Sciatic nerve (tissue), 2 donors: ENCODE data around the gene SLC9C2. TPM values are rescaled to one million over a fixed set of nuclear protein-coding genes. Genes with fewer than 3 reads are reported as not detected.
"Not testable (repeated sequence)": the region's sequence is repeated elsewhere in the genome, so short reads cannot be mapped to it uniquely, and the experiment has no call there.

Experiments
- ATAC-seq: fragments of 200-7000 bp; cut with Tn5 transposase; one replicate; pipeline ENCODE4 v1.9.1; 2020; ENCODE audit warnings: mild to moderate bottlenecking, moderate library complexity
- DNase-seq: peaks from one replicate; pipeline ENCODE4 v3.0.0-alpha.2; 2020; ENCODE audit warnings: low spot score
- intact Hi-C: fragments of 100-400 bp; cut with DNase I; formaldehyde crosslinking; loops from one replicate; pipeline ENCODE4 v1.14.2; 2022
- total RNA-seq: library from RNA; stranded (reverse); fragmentation: NEBNext Ultra II Directional; extraction: Animal tissue kit (Norgen Biotek cat#: 25700); gene quantifications from one replicate; pipeline ENCODE4 v1.2.1, GENCODE V29; 2021
- donor health status: DM: no; HTN: no; CAD: no.
- donor health status: DM: no; HTN: no; CAD: no.

The SLC9C2 gene
- total RNA-seq, 1 donor from 2014 or later, result not detected

DNA sequence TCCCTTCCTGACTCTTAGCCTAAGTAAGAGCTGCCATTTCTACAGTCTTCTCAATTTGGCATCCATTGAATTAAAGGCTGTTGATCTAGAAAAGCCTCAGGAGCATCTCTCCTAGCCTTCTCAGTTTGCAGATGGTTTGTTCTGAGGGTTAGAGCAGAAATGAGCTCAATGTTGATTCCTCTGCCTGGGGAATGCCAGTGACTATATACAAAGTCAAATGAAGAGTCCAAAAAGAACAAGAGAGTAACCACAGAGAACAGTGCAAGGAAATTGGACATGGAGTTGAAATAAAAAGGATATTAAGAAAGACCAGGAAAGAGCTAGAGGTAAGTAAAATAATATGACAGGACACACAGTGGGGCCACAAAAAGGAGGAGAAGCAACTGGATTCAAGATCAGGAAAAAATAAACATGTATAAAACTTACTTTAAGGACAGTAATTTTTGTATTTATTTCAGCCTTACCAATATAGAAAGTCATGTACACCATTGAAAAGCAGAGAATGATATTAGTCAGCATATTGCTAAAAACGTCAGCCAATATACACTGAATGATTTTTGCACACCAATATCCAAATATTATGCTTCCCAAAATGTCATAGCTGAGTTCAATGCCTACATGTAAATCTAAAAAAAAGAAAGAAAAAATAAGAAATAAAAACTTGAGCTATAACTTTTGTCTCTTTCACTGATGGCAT lies 21.3 kb downstream of the SLC9C2 start:
- no peak for DNase-seq
- ATAC-seq, result no peak
- intact Hi-C loops, result no loop called here

DNA sequence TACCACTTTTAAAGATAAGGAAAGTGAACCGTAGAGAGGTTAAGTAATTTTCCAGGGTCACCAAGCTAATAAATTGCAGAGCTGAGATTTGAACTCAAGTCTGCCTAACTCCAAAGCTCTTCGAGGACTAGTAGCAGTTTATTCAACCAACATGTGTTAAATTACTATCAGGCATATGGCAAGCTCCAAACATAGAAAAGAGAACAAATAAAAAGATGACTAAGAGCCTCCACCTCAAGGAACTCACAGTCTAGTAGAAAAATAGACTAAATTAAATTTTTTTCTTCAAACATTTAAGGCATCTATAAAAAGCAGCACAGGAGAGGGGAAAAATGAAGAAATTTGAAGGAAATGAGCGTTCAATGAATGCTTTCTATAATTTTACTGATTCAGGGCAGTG lies 22.2 kb downstream of the SLC9C2 start:
- no peak for DNase-seq
- intact Hi-C loops, result no loop called here
- no peak for ATAC-seq

DNA sequence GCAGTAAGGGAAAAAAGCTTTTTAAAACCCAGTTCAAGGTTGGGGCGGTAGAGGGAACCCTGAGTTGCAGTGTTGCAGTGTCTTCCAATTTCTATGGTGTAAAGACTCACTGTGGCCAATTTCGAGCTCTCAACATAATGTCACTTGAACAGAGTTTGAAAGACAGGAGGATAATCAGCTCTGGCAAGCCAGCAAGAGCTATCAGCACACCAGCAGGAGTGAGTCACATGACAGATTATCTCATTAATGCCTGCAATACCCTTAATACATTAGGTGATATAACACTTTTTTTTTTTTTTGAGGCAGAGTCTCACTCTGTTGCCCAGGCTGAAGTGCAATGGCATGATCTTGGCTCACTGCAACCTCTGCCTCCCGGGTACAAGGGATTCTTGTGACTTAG lies 22.8 kb downstream of the SLC9C2 start:
- intact Hi-C loops, result no loop called here
- no peak for DNase-seq
- ATAC-seq, result no peak

DNA sequence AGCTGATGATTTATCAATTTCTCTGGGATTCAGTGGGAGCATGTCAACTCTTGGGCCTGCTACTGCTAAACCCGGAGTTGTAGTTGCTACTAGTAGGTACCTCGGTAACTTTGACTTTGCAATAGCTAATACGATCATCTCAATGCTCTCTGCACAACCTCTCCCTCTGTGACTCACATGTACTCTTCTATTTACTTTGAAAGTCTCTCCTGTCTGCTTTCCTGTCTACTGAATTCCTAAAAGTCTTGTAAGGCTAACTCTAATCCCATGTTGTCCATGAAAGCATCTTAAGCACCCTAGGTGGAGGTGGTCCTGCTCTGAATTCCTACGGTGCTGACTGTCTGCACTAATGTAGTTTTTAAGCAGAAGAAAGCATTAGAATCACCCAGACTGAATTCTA lies 29.3 kb downstream of the SLC9C2 start:
- intact Hi-C loops, result no loop called here
- no peak for ATAC-seq
- no peak for DNase-seq

DNA sequence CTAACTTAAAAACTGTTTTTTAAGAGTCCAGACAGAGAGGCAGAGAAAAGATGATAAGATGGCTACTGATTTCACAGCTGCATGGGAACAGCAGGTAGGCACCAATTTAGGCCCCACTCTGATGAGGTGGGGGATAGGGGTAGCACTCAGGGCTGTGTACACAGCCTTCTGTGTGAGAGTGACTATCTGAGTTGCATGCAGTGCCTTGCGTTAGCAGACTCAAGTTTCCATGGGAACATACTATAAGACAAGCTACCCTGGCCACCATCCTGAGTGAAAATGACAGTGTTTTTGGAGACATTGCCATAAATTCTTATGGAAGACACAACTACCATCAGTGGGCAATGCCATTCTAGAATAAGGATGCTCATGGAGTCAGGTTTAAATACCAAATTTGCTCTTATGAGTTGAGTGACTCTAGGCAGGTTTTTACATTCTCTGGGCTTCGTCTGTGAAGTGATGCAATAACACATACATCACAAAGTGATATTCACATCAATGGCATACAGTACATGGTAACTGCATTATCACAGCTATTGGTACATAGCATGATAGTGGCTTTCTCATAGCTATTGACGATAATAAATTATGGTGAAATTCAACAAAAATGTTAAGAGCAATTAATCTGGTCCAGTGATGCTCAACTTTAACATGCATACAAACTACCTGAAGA lies 30.5 kb downstream of the SLC9C2 start:
- ATAC-seq (no peak), DNase-seq (no peak)
- intact Hi-C loops, result no loop called here

DNA sequence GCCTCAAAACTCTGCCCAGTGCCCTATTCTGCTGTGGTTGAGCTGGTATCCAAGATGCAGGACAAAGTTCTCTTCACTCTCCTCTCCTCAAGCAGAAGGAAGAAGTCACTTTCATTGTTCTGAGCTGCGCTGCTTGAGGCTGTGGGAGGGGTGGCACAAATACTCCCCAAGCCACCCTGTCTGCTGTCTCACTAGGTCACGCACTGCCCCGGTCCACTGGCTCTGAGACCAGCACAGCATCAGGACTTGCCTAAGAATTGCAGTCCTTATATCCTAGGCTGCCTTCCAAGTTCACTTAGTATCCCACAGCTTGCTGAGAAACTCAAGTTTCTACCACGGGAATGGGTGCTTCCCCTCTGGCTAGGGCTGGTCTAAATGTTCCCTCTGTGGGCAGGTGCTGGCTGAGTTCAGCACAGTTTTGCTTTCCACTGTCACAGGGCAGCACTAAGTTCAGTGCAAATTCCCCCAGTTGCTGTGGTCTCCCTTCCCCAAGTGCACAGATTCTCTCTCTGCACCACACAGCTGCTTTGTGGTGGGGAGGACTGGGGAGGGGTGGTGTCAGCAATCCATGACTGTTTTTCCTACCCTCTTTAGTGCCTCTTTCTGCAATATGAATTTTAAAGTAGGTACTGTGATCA lies 32.4 kb downstream of the SLC9C2 start:
- ATAC-seq (no peak), DNase-seq (no peak)
- intact Hi-C loops, result no loop called here

DNA sequence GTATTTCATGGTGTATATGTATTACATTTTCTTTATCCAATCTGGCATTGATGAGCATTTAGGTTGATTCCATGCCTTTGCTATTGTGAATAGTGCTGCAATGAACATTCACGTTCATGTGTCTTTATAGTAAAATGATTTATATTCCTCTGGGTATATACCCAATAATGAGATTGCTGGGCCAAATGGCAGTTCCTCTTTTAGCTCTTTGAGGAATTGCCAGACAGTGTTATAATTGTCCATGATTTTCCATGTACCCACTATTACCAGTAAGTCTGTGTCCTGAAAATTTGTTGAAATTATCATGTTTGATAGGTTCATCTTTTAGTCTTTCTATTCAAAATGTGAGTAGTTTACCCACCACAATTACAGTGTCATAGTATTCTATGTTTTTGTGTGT lies 34.4 kb downstream of the SLC9C2 start:
- intact Hi-C loops, result no loop called here
- ATAC-seq (no peak), DNase-seq (no peak)

DNA sequence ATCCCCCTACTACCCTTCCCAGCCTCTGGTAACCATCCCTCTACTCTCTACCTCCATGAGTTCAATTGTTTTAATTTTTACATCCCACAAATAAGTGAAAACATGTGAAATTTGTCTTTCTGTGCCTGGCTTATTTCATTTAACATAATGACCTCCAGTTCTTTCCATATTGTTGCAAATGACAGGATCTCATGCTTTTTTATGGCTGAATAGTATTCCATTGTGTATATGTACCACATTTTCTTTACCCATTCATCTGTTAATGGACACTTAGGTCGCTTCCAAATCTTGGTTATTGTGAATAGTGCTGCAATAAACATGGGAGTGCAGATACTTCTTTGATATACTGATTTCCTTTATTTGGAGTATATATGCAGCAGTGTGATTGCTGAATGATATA lies 39.0 kb downstream of the SLC9C2 start:
- DNase-seq, ATAC-seq, intact Hi-C loops: not testable (repeated sequence)

DNA sequence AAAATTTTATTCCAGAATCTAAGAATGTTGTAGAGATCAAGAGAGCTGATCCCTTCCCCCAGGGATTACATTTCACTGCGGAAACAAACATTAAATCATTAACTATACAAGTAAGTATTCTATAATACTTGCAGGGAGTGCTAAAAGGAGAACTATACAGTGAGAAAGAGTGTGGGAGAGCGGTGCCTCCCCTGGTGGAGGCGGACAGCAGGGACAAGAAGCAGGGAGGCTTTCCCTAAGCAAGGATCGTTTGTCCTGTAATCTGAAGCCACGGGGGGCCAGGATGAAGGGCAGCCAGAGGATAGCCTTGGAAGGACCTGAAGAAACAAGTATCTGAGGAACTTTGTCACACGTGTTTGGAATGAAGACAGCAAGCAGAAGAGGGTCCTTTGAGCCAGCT lies 40.1 kb downstream of the SLC9C2 start:
- ATAC-seq (no peak), DNase-seq (no peak)
- intact Hi-C loops, result no loop called here

DNA sequence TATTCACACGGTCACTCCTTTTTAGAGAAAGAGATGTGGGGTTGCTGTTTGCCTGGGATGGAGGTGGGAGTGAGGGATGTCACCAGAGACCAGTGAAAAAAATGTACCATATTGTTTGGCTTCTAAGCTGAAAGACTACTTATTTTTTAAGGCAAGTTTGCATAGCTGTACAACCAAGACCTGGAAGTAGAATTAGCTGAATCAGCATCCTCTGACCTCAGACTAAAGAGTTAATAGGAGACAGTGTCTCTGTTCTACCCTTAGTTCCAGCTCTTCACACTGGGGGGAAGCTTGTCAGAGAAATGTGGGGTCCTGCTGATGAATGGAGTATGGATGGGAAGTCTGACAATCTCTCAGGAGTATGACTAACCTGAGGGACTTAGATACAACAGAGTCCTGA lies 41.6 kb downstream of the SLC9C2 start:
- intact Hi-C loops, result no loop called here
- DNase-seq (no peak), ATAC-seq (no peak)

DNA sequence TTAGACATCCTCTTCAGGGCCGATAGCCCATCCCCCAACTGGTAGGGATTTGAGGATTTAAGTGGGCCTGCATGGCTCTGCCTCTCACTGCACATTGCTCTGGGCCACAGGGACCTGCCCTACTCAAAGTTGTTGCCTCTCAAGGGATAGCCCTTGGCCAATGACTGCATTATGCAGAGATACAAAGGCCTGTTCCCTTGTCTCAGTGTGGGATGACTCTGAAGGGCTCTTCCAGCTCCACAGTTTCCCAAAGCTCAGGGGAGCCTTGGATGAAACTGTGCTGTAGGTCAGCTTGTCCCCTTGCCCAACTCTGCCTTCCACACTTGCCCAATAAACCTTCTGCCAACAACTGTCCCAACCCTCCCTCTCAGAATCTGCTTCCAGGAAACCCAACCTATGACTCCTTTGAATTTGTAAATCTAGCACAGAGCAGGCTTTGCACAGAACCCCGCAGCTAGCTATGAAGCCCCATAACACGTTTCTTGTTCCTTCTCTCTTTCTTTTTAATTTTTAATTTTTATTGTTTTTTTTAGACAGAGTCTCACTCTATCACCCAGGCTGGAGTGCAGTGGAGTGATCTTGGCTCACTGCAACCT lies 42.5 kb downstream of the SLC9C2 start:
- DNase-seq (no peak), ATAC-seq (peak; percentile 55)
- intact Hi-C loops, result no loop called here

DNA sequence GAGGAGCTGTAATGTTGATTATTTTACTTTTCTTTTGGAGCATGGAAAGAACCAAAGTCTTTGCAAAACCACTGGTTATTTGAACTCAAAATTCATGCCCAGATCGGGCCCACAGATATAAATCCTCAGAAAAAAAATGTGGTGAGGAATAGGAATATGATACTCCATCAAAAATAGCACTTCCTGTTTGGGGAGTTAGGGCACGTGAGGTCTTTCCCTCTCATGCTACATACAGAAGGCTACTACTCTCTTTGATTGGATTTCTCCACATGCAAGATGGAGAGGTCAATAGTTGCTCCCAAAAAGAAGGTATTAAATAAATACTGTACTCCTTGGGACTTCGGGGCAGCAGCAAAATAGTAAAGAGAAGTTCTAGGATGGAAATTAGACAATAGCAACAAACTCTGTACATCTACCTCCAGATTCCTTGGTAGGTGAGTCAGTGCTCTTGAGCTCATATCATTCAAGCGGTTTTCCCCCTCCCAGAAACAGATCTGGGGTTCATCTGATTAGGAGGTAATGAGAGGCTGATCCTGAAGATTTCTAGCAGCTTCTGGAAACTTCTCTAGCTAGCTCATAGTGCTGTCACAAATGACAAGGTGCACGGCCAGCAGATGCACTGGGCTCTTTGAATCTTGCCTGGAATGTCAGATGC lies 47.1 kb downstream of the SLC9C2 start:
- no peak for DNase-seq
- no peak for ATAC-seq
- intact Hi-C loops, result no loop called here

DNA sequence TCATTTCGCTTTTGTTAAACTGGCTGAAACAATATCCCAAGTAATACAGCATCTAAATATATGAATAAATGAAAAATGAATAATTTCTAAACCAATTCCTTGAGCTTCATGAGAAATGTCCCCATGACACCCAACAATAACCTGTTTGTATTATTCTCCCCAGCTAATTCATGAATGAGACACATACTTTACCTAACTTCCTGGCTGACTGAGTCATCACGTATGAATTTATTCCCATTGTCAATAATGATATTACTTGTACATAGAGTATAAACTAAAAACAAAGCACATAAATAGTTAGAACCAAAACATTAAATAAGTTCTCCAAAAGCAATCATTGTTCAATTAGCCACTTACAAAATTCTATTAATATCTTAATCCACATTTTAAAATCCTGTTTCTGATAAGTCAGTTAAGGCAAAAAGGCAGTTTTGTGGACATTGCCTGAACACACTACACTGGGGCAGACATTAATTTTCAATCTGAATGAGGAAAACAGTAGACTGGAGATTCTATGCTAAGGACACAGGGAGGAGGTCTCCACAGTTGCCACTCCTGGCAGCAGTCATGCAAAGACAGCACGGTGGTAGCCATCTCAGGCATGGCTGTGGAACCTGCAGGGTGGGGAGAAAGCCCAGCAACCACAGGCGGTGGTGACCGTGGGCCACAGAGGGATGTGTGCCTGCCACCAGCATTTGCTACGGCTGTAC lies 48.2 kb downstream of the SLC9C2 start:
- intact Hi-C loops, result no loop called here
- DNase-seq (no peak), ATAC-seq (no peak)

DNA sequence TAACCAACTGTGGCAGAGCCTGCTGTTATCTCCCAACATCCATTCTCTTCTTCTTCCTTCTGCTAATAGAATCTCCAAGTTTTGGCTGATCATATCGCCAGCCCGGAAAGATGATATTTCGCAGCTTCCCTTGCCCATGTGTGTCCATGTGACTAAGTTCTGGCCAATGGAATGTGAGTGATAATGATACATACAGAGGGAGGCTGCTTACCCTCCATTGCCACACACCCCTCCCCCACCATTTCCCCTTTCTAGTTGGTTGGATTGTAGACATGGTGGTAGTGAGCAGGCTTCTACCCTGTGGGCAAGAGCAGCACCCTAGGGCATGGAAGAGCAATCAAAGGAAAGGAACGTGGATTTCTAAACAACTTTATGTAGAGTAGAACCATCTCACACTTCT lies 48.8 kb downstream of the SLC9C2 start:
- intact Hi-C loops, result no loop called here
- DNase-seq (no peak), ATAC-seq (no peak)

DNA sequence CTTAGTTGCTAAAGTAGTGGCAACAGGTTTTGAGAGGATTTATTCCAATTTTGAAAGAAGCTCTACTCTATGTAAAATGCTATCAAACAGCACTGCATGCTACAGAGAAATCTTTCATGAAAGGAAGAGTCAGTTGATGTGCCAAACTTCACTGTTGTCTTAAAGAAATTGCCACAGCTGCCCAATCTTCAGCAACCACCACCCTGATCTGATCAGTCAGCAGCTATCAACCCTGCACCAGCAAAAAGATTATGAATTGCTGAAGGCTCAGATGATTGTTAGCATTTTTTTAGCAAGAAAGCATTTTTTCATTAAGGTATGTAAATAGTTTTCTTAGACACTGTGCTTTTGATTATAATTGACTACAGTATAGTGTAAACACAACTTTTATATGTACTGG lies 49.6 kb downstream of the SLC9C2 start:
- DNase-seq (no peak), ATAC-seq (no peak)
- intact Hi-C loops, result no loop called here

DNA sequence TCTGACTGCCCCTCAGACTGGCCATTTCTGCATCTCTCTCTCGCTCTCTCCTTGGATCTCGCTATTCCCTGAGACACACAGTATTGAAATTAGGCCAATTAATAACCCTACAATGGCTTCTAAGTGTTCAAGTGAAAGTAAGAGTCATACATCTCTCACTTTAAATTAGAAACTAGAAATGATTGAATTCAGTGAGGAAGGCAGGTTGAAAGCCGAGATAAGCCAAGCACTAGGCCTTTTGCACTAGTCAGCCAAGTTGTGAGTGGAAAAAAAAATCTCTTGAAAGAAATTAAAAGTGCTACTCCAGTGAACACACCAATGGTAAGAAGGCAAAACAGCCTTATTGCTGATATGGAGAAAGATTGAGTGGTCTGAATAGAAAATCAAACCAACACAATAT lies 51.2 kb downstream of the SLC9C2 start:
- intact Hi-C loops, result no loop called here
- DNase-seq, result no peak
- no peak for ATAC-seq

DNA sequence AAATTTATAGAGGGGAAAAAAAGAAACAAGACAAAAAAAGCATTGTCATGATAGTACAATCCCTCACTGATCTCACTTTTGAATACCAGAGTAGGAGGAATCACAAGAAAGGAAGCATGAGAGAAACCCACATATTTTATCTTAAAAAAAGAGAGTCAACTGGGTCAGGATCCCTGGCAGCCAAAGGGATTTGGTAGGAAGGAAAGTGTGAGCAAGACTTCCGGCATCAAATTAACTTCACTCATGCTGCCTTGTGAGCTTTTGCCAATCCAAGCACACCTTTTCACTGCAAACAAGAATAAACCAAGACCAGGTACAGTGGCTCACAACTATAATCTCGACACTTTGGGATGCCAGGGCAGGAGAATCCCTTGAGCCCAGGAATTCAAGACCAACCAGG lies 53.1 kb downstream of the SLC9C2 start:
- ATAC-seq (no peak), DNase-seq (no peak)
- intact Hi-C loops, result no loop called here

DNA sequence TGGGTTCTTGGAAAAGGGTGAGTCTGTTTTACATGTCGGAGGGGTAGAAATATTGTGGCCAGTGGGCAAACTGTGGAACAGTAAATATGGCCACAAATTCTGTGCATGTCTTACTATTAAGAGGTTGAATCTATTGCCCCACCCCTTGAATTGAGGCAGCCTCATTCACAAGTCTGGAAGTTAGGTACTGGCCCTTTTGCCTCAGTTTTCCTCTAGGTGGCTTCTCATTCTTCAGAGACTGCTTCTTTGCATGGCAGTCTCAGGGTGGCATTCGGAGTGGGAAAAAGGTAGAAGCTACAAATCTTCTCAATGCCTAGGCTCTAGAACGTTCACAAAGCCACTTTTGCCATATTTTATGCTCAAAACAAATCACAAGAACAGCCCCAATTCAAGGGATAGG lies 57.2 kb downstream of the SLC9C2 start:
- intact Hi-C loops, result no loop called here
- DNase-seq (no peak), ATAC-seq (no peak)

DNA sequence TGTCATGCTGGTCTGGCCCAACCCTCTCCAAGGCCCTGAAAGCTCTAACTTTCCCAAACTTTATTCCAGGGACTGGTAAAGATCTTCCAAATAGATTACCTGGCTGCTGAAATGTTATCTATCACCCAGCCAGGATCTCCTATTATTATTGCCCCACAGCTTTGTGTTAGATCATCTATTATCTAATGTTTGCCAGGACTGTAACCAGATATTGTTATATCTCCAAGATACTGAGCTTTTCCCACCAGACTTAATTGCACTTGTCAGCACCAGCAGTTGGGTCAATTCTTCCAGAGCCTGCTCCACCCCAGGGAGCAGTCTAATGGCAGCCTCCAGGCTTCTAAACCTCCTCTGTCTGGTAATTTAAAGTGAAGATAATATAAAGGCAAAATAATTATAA lies 66.6 kb downstream of the SLC9C2 start:
- DNase-seq (no peak), ATAC-seq (no peak)
- intact Hi-C loops, result no loop called here
